DOHH2 (cell line): ENCODE measurements around the gene DPP10.

Experiments used
- EZH2phosphoT487 ChIP-seq: fragments of 200-600 bp; sonication (generic); IDR thresholded peaks from 2 replicates; pipeline ENCODE4 v1.6.1; 2017; ENCODE audit warnings: borderline replicate concordance, mild to moderate bottlenecking, antibody characterized with exemption, low read length, moderate library complexity, mixed read lengths
- TF ChIP-seq, protein P1 (sequence below): fragments of 200-600 bp; sonication (generic); IDR thresholded peaks from one replicate; pipeline ENCODE4 v1.5.1; 2014; ENCODE audit warnings: antibody characterized with exemption, mild to moderate bottlenecking, low read depth, low read length; ENCODE audit not compliant: poor library complexity, severe bottlenecking

DNA sequence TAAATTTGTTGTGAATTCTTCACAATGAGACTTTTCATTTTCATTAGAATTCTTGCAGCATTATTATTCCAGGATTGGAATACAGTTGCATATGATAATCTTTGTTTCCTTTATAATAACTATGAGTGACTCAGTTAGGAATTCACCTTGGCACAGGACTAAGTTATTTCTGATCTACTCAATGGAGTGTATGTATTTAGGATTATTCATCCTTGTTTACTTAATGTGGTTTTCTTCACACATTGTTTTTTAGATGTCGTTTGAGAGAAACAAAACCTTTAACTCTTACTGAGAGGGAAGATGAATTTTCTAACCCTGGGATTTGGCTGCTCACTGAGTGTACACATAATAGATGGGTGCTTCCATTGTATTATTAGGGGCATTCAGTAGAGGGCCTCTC, 970.1 kb downstream of the DPP10 start:
- TF ChIP-seq, protein P1, sequence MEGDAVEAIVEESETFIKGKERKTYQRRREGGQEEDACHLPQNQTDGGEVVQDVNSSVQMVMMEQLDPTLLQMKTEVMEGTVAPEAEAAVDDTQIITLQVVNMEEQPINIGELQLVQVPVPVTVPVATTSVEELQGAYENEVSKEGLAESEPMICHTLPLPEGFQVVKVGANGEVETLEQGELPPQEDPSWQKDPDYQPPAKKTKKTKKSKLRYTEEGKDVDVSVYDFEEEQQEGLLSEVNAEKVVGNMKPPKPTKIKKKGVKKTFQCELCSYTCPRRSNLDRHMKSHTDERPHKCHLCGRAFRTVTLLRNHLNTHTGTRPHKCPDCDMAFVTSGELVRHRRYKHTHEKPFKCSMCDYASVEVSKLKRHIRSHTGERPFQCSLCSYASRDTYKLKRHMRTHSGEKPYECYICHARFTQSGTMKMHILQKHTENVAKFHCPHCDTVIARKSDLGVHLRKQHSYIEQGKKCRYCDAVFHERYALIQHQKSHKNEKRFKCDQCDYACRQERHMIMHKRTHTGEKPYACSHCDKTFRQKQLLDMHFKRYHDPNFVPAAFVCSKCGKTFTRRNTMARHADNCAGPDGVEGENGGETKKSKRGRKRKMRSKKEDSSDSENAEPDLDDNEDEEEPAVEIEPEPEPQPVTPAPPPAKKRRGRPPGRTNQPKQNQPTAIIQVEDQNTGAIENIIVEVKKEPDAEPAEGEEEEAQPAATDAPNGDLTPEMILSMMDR, result no peak
- TF ChIP-seq EZH2phosphoT487, result no peak
